Stomach (tissue), 19 donors: ENCODE data around the gene AMIGO1. TPM values are rescaled to one million over a fixed set of nuclear protein-coding genes. Genes with fewer than 3 reads are reported as not detected.

Source experiments
- DNase-seq, 2 donors: peaks; one replicate each; pipeline versions ENCODE4 v3.0.0 to v3.0.0-alpha.2; 2013 to 2019
- H3K27ac ChIP-seq, 5 donors: fragments of 200-600 bp in 4 of 5; sonication (generic) in 4 of 5; one replicate each; pipeline ENCODE4 v1.5.1; 2013 to 2019; ENCODE audit warnings: mild to moderate bottlenecking in 1 of 5, moderate library complexity in 1 of 5
- H3K27me3 ChIP-seq, 3 donors: fragments of 200-600 bp; sonication (generic); one replicate each; pipeline ENCODE4 v1.5.1; 2017 to 2019; ENCODE audit warnings: mixed run types in 1 of 3
- H3K36me3 ChIP-seq, 4 donors: fragments of 200-600 bp; sonication (generic); 1 replicate in 3 of 4; 2 replicates in 1 of 4; pipeline ENCODE4 v1.5.1; 2016 to 2019
- H3K4me1 ChIP-seq, 4 donors: fragments of 200-600 bp; sonication (generic); one replicate each; pipeline ENCODE4 v1.5.1; 2016 to 2019
- H3K4me3 ChIP-seq, 4 donors: fragments of 200-600 bp; sonication (generic) in 3 of 4; one replicate each; pipeline ENCODE4 v1.5.1; 2016 to 2019; ENCODE audit warnings: mild to moderate bottlenecking in 1 of 4
- H3K9me3 ChIP-seq, 4 donors: fragments of 200-600 bp; sonication (generic); one replicate each; pipeline ENCODE4 v1.5.1; 2016 to 2019
- EP300 ChIP-seq: sonication (generic); formaldehyde crosslinking; IDR thresholded peaks from one replicate; pipeline ENCODE4 v1.6.1; 2017; ENCODE audit warnings: antibody characterized with exemption
- POLR2A ChIP-seq, 4 donors: fragments of 450-650 bp; IDR thresholded peaks; one replicate each; pipeline ENCODE4 v1.6.1; 2016; ENCODE audit warnings: antibody characterized with exemption in 4 of 4, control low read depth in 2 of 4, mild to moderate bottlenecking in 1 of 4, moderate library complexity in 1 of 4
- POLR2AphosphoS5 ChIP-seq, 3 donors: sonication (generic); formaldehyde crosslinking; IDR thresholded peaks; one replicate each; pipeline ENCODE4 v1.6.1; 2016; ENCODE audit warnings: antibody characterized with exemption in 3 of 3
- WGBS, 5 donors: extraction: QIAGEN DNeasy Blood & Tissue Kit in 3 of 5; methylation state at CpG; one replicate each; pipeline versions ENCODE4 v1.1.5 to v1.1.7; 2013 to 2018; 5-methylcytosine and 5-hydroxymethylcytosine counted together
- intact Hi-C: fragments of 100-400 bp; cut with DNase I; formaldehyde crosslinking; loops from one replicate; pipeline ENCODE4 v1.15.1; 2023; ENCODE audit warnings: low total_unique reads
- long read RNA-seq, 10 donors: transcript quantifications; one replicate each; lab custom pipeline, GENCODE V29; 2026
- polyA plus RNA-seq, 3 donors: library from polyadenylated mRNA; stranded (reverse); fragments of 200-250 nt; gene quantifications; one replicate each; pipeline ENCODE4 v1.2.3, GENCODE V29; 2013
- total RNA-seq, 5 donors: library from RNA; depleted of rRNA; stranded (reverse); fragments of >200 nt; gene quantifications; one replicate each; pipeline versions ENCODE4 v1.1.0 to v1.2.3, GENCODE V29; 2014 to 2016
- TF ChIP-seq, protein P1 (sequence below), 7 experiments: fragments of 450-650 bp in 4 of 7; fragments of 200-600 bp in 3 of 7; sonication (generic) in 3 of 7; IDR thresholded peaks; one replicate each; pipeline ENCODE4 v1.5.1; 2016 to 2019; ENCODE audit warnings: antibody characterized with exemption in 7 of 7, control low read depth in 2 of 7, mild to moderate bottlenecking in 1 of 7
- donor health status: healthy with polysubstance abuse.
- donor health status: Bipolar disorder and iron deficiency.
- donor health status: healthy.

Gene AMIGO1, protein sequence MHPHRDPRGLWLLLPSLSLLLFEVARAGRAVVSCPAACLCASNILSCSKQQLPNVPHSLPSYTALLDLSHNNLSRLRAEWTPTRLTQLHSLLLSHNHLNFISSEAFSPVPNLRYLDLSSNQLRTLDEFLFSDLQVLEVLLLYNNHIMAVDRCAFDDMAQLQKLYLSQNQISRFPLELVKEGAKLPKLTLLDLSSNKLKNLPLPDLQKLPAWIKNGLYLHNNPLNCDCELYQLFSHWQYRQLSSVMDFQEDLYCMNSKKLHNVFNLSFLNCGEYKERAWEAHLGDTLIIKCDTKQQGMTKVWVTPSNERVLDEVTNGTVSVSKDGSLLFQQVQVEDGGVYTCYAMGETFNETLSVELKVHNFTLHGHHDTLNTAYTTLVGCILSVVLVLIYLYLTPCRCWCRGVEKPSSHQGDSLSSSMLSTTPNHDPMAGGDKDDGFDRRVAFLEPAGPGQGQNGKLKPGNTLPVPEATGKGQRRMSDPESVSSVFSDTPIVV
- 10 to 100 TPM in 1 of 5 donors, 1 to 10 TPM in 4; 1.7 to 25.7 (median 3.5) TPM for total RNA-seq
- polyA plus RNA-seq = 1 to 10 TPM; 1.3 to 1.8 (median 1.7) TPM
- long read RNA-seq, donor 1, full-length matches to known transcripts = 1 of 1 reads
- long read RNA-seq, donor 1, partial matches to known transcripts = 0 of 1 reads
- long read RNA-seq, donor 1, other reads (novel, unspliced or antisense) = 0 of 1 reads
- long read RNA-seq, donor 2, full-length matches to known transcripts = 1 of 1 reads
- long read RNA-seq, donor 2, partial matches to known transcripts = 0 of 1 reads
- long read RNA-seq, donor 2, other reads (novel, unspliced or antisense) = 0 of 1 reads
- long read RNA-seq, donor 3, full-length matches to known transcripts = 1 of 1 reads
- long read RNA-seq, donor 3, partial matches to known transcripts = 0 of 1 reads
- long read RNA-seq, donor 3, other reads (novel, unspliced or antisense) = 0 of 1 reads
- long read RNA-seq, donor 4 = 0 reads
- long read RNA-seq, donor 5 = 0 reads
- long read RNA-seq, donor 6 = 0 reads
- long read RNA-seq, donor 7, full-length matches to known transcripts = 2 of 2 reads
- long read RNA-seq, donor 7, partial matches to known transcripts = 0 of 2 reads
- long read RNA-seq, donor 7, other reads (novel, unspliced or antisense) = 0 of 2 reads
- long read RNA-seq, donor 8, full-length matches to known transcripts = 2 of 2 reads
- long read RNA-seq, donor 8, partial matches to known transcripts = 0 of 2 reads
- long read RNA-seq, donor 8, other reads (novel, unspliced or antisense) = 0 of 2 reads
- long read RNA-seq, donor 9, full-length matches to known transcripts = 2 of 2 reads
- long read RNA-seq, donor 9, partial matches to known transcripts = 0 of 2 reads
- long read RNA-seq, donor 9, other reads (novel, unspliced or antisense) = 0 of 2 reads
- long read RNA-seq, donor 10 = 0 reads

DNA sequence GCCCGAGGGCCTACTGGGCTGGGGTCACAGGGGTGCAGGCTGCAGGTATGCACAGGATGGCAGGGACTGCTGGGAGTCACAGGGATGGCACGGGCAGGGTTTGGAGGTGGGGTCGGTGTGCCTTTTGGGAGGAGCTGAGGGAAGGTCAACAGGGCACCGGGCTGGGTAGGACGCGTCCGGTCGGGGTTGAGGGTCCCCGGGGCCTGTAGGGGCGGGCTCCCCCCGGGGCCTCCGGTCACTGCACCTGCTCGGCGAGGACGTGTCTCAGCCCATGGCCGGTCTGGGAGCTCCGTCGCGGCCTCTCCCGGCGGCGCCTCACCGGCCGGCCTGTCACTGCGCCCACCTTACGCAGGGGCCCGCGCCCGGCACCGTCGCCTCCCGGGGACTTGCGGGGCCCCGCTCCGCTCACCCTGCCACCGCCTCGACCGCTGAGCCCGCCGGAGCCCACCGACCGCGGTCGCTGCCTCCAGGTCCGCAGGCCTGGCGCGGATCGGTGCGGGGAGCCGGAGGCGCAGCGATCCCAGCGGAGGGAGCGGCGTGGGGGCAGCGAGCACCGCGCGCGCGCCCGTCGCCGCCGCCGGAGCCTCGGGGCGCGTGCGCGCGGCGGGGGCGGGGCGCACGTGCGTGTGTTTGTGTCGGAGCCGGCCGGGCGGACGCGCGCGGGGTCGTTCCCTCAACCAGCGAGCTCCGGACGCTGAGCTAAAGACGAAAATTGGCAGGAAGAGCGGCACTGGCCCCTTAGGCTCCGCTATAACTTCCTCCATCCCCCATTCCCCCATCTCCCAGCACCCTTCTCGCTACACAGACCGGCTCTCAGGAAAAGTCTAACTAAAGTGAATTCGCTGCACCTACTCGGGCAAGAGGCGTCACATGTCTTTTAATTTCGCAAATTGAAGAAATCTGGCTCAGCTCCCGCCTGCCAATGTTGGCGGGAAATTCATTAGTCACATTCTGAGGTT lies at the start of gene AMIGO1:
TSS of gene AMIGO1 (minus strand) at position 552 of the 959 bp plus-strand sequence. CDS start 815 bp downstream, outside the sequence.
- intact Hi-C loops = no loop called here
- TF ChIP-seq, protein P1, sequence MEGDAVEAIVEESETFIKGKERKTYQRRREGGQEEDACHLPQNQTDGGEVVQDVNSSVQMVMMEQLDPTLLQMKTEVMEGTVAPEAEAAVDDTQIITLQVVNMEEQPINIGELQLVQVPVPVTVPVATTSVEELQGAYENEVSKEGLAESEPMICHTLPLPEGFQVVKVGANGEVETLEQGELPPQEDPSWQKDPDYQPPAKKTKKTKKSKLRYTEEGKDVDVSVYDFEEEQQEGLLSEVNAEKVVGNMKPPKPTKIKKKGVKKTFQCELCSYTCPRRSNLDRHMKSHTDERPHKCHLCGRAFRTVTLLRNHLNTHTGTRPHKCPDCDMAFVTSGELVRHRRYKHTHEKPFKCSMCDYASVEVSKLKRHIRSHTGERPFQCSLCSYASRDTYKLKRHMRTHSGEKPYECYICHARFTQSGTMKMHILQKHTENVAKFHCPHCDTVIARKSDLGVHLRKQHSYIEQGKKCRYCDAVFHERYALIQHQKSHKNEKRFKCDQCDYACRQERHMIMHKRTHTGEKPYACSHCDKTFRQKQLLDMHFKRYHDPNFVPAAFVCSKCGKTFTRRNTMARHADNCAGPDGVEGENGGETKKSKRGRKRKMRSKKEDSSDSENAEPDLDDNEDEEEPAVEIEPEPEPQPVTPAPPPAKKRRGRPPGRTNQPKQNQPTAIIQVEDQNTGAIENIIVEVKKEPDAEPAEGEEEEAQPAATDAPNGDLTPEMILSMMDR (IDR thresholded peaks at IDR 0.05) = no peak
- TF ChIP-seq POLR2A (IDR thresholded peaks at IDR 0.05) (no peak), EP300 (no peak), POLR2AphosphoS5 (IDR thresholded peaks at IDR 0.05) (no peak)
- Histone ChIP-seq H3K36me3 (peaks cover 0 to 11% (median 0%) of the 10 kb centered on the region in 4 donors), H3K27me3 (no peaks in the 10 kb centered on the region), H3K4me1 (peaks cover 14 to 46% (median 22%) of the 10 kb centered on the region in 4 donors), H3K9me3 (no peaks in the 10 kb centered on the region), H3K27ac (peak within 1 kb of the TSS; percentile 20 to 69 (median 34)), H3K4me3 (peak within 1 kb of the TSS; percentile 74 to 90 (median 83))
- peak; percentile 62 to 92 for DNase-seq
- 0 to 3% (median 1%) methylated on average over 25 to 100 of the region's 100 CpGs for WGBS, 5 donors

DNA sequence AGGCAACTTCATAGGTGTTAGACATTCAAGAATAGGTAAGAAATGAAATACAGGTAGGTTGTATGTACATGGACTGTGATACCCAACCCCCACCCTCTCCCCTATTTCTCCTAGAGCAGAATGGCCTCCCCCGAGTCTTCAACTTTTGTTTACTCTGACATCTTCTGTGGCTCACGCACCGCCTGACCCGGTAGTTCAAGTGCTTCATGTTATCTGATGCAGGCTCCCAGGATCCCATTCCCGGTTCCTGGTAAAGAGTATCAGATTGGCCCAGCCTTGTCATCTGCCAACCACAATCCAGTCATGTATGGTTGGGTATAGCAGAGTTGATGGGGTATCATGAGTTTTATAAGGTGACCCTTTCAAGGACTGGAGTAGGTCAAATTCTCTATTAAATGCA lies 48.0 kb upstream of the AMIGO1 start:
- H3K36me3 ChIP-seq = no peaks in the 10 kb centered on the region
- no peak overlapping the region for H3K4me3 ChIP-seq
- no peak overlapping the region for H3K27ac ChIP-seq
- no peaks in the 10 kb centered on the region for H3K27me3 ChIP-seq
- intact Hi-C loops = no loop called here
- H3K4me1 ChIP-seq = peaks cover 7 to 81% (median 42%) of the 10 kb centered on the region in 4 donors
- H3K9me3 ChIP-seq = no peaks in the 10 kb centered on the region
- no peak for DNase-seq
- TF ChIP-seq EP300 (no peak), POLR2A (IDR thresholded peaks at IDR 0.05) (no peak), POLR2AphosphoS5 (IDR thresholded peaks at IDR 0.05) (no peak)
- TF ChIP-seq, protein P1 (IDR thresholded peaks at IDR 0.05) = no peak
- 85 to 94% (median 87%) methylated on average over 5 of the region's 5 CpGs for WGBS, 5 donors

DNA sequence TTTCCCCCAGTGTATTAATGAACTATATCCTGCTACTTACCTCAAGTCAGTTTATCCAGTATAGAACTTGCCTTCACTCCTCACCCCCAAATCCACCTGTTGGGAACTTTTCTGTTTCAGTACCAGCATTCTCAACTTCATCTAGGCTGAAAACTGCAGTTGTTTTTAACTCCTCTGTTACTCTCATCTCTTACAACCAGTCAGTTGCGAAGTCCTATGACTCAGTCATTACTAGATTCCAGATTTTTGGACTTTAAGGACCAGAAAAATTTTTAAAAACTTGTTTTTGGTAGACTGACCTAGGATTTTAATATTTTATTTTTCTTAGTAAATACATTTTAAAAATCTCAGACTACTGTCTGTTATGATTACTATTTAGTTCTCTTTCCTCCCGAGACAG lies 47.0 kb upstream of the AMIGO1 start:
- H3K27ac ChIP-seq = no peak overlapping the region
- H3K4me1 ChIP-seq = peaks cover 0 to 80% (median 36%) of the 10 kb centered on the region in 4 donors
- no peak for TF ChIP-seq POLR2AphosphoS5 (IDR thresholded peaks at IDR 0.05)
- TF ChIP-seq, protein P1 (IDR thresholded peaks at IDR 0.05) = no peak
- no peak for TF ChIP-seq EP300
- TF ChIP-seq POLR2A (IDR thresholded peaks at IDR 0.05) = no peak
- DNase-seq = no peak
- intact Hi-C loops = no loop called here
- H3K9me3 ChIP-seq = no peaks in the 10 kb centered on the region
- no peaks in the 10 kb centered on the region for H3K27me3 ChIP-seq
- H3K4me3 ChIP-seq = no peak overlapping the region
- 88 to 97% (median 91%) methylated on average over 2 of the region's 2 CpGs for WGBS, 5 donors
- H3K36me3 ChIP-seq = no peaks in the 10 kb centered on the region
